Ecto neural progenitor cell (in vitro differentiated cells): Measurements from ENCODE around the gene APC2.
"Not testable (repeated sequence)": the region's sequence is repeated elsewhere in the genome, so short reads cannot be mapped to it uniquely, and the experiment has no call there.

Experiments used
- DNase-seq: peaks from one replicate; pipeline ENCODE4 v3.0.0-alpha.2; 2018; ENCODE audit warnings: low spot score

The APC2 gene

DNA sequence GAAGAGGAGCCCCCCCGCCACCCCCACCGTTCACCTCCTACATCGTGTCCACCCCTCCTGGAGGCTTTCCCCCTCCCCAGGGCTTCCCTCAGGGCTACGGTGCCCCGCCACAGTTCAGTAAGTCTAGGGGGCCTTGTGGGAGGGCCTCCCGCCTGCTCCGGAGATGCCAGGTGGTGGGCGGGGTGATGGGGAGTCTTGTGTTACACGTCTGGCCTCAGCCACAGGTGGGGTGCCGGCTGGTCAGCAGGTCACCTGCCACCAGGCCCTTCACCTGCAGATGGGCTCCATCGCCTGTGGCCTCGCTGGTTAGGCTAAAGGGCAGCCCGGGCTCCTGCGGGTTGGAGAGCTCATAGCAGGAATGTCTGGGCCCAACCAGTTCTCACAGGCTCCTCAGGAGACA lies 19.7 kb upstream of the APC2 start:
- DNase-seq: no peak

DNA sequence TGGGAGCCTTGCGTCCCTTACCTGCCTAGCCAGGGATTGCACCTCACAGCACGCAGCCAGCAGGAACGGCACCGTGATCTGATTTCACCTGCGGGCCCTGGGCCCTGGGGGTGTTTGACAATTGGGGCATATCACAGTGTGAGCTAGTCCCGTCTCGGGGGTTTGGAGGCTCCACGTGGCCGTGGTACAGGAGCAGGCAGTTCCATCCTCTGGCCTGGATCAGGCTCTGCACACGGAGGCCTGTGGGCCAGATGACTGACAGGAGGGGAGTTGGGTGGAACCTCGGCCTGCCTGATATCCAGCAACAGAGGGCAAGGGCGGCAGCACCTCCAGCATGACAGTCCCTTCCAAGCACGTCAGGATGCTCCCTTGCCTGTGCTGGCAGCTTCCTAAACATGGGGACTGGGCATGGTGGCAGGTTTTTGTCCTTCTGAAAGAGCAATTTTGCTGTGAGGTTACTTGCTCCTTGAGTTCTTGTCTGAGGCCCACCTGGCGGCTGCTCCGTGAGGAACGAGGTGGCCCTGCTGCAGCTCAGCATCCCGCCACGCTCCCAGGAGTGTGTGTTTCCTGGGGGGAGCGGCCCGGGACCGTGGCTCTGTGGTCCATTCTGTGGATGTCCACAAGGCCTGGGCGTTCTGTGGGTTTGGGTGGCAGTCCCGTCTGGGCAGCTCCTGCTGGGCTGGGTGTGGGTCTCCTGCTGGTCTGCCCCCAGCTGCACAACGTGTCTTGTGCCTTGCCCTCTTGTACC lies 18.0 kb upstream of the APC2 start:
- DNase-seq: no peak

DNA sequence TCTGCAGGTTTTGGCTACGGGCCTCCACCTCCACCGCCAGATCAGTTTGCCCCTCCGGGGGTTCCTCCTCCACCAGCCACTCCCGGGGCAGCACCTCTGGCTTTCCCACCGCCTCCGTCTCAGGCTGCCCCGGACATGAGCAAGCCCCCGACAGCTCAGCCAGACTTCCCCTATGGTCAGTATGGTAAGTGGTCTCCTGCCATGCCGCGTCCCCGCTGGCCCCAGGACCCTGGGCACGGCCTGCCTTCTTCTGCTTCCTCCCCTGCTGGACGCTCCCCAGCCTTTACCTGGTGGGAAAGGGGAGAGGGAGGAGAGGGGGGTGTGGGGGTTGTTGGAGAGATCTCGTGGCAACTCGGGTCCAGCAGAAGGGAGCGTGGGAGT lies 17.4 kb upstream of the APC2 start:
- DNase-seq: no peak

DNA sequence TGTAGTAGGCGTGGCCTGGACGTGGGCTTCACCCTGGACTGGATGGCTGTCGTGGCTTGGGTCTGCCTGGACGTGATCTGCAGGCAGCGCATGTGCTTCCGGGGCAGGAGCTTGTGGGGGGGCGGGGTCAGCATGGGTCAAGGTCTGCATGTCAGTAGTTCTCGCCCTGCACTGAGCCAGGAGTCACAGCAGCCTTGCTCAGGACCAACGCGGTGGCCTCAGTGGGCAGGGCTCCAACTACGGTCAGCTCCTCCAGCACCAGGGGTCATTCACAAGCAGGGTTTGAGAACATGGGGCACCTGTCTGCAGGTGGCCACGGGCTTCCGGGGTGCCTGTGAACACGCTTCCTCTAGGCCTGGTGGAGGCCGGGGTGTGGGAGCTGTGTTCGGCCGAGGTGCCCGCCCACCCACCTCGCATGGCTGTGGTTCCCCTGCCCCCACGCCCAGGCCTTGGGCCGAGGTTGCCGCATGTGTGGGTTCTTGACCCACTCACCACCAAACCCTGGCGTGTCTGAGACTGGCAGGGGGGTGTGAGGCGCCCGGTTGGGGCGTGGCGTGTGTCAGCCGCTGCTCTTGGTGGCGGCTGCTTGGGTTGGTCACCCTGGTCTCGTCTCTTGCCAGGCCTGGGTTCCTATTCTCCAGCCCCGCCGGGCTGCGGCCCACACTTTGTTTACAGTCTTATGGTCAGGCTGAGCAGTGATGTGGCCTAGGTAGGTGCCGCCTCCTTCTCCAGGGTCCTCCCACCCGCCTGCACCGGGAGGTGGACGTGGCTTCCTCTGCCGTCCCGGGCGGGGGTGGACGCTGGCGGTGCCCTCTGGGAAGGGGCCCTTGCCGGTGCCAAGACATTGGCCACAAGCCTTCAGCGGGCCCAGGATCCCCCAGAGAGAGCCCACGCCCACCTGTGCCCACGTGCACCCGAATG lies 16.5 kb upstream of the APC2 start:
- no peak for DNase-seq

DNA sequence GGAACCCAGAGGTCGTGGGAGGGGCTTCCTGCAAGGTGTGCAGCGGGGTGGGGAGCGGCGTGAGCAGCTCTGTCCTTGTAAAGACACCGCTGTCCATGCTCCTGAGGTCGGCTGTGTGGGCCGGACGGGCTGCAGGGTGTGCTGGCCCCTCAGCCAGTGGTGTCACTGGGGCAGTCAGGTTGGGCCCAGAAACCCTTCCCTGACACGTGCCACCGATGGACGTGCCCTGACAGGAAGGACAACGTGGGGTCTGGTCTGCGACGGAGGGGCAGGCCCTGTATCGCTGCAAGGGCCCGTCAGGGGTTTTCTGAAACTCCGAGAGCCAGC lies 15.9 kb upstream of the APC2 start:
- DNase-seq: no peak

DNA sequence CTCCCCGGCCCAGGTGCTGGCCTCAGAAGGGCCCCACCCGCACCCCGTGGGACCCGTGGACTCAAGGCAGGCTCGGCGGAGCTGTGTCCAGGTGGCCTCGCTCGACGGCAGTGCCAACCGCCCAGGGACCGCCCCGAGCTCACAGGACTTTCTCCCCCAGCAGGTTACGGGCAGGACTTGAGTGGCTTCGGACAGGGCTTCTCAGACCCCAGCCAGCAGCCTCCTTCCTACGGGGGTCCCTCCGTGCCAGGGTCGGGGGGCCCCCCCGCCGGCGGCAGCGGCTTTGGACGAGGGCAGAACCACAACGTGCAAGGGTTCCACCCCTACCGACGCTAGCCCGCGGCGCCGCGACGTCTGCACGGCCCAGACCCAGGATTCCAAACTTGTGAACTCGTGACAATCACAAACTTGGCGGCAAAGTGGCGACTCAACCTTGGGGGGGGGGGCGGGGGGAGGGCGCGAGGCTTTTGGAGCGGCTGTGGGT lies 15.3 kb upstream of the APC2 start:
- DNase-seq: no peak

DNA sequence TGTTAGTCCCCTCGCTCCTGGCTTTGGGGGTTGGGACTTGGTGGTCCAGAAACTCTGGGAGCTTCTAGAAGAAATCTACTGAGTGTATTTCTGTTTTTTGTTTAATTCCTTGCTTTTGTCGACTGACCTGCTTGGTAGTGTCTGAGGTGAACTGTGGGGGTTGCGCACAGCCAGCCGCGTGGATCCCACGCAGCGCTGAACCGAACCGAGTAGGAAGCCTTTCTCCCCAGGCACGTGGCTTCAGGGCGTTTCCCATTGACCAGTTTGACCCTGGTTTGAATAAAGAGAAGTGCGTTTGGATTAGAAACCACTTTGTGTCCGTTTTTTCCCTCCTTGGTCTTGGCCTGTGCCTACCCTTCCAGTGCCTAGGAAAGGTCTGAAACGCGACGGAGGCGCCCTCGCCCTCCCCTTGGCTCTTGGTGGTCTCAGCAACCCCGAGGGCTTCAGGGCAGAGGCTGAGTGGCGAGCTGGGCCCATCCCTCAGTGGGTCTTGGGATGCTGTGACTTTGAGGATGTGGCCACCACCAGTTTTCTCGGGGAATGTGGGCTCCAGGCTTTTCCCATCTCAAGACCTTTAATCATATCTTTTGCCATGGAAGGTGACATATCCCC lies 14.4 kb upstream of the APC2 start:
- DNase-seq: no peak

DNA sequence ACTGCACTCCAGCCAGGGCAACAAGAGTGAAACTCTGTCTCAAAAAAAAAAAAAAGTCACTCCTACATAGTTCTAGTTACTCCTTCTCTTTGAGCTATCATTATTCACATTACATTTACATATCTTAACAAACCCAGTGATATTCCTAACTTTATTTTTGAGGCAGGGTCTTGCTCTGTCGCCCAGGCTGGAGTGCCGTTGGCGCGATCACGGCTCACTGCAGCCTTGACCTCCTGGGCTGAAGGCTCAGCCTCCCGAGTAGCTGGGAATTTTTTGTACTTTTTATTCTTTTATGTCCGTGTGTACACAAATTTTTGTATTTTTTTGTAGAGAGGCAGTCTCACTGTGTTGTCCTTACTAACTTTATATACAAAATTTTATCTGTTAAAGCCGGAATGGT lies 12.3 kb upstream of the APC2 start:
- DNase-seq: no peak

DNA sequence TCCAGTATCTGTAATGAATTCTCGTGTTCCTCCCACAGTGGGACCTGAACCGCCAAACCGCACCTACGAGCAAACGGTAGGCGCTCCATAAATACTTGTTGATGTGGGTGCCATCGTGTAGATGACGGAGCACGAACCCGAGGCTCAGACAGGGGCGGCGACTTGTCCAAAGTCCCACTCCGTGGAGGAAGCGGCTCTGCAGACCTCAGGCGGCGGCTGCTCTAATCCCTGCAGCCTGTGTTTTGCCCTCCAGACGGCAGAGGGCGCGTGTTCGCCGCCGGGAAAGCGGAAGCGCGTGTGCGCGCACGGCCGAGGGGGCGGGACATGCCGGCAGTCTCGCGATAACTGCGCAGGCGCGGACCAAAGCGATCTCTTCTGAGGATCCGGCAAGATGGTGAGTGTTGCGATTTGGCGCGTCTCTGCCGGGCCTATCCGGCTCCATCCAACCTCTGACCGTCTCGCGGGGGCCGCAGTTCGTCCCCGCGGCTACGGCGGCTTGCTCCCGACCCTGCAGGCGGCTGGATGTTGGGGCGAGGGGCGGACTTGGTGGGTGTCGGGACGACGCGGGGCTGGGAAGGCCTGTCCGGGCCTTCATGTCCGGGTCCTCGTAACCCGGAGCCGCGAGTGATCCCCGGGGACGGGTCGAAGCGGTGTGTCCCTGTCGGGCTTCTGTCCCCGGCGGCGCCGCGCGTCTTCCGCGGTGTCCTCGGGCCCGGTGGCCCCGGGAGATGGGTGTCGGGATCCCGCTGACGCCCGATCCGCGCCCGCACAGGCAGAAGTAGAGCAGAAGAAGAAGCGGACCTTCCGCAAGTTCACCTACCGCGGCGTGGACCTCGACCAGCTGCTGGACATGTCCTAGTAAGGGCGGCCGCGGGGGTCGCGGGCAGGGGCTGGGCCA lies 11.6 kb upstream of the APC2 start, which contains the start of gene RPS15:
RPS15 (plus strand) TSS at position 362 of the 898 bp plus-strand sequence; CDS start at position 392, 30 bp downstream.
- DNase-seq: peak; percentile 98

DNA sequence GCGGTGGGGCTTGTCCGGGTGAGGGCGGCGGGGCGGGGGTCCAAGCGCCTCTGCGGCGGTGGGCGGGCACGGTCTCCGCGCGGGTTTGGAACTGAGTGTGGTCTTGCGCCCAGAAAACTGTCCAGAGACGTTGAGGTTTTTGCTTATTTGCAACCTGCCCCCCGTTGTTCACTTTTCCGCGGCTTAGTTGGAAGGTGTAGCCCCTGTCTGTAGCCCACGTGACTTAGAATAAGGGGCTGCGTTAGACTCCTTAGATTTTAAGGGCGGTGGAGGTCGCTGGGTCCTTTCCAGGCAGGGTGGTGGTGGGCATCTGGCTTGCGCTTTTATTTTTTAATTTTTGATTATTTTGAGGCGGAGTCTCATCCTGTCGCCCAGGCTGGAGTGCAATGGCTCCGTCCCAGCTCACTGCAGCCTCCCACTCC lies 11.0 kb upstream of the APC2 start:
- DNase-seq: no peak

DNA sequence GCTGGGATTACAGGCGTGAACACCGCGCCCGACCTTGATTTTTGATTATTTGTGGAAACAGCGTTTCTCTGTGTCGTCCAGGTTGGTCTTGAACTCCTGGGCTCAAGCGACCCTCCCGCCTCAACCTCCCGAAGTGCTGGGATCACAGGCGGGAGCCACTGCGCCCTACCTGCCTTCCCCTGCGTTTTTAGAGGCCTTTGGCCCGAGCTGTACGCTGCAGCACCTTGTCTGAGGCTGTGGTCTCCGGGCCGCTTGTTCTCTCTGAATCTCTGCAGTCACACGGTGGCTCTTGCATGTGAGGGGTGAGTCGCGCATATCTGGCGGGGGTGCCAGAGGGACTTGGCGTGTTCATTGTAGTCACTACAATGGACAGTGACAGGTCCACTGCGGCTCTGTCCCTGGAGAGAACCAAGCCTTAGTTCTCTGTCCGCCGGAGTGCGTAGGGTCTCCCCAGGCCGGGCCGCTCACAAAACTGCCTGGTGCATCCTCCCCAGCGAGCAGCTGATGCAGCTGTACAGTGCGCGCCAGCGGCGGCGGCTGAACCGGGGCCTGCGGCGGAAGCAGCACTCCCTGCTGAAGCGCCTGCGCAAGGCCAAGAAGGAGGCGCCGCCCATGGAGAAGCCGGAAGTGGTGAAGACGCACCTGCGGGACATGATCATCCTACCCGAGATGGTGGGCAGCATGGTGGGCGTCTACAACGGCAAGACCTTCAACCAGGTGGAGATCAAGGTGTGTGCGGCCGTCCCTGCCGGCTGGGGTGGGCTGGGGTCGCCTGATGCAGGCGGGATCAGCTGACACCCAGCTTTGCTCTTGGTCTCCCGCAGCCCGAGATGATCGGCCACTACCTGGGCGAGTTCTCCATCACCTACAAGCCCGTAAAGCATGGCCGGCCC lies 10.2 kb upstream of the APC2 start:
- DNase-seq: not testable (repeated sequence)

DNA sequence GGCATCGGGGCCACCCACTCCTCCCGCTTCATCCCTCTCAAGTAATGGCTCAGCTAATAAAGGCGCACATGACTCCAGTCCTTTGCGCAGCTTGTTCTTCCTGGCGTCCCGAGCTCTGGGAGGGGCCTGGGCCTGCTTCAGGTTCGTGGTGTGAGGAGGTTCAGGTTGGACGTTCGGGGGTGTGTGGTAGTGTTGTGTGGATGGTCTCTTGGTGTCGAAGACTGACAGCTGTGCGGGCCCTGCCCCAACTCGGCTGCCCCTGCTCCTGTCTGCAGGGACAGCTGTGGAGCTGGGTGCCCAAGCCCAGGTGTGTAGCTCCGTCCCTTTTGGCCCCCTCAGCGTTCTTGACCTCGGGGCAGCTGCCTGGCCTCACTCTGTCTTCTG lies 9.5 kb upstream of the APC2 start:
- no peak for DNase-seq

DNA sequence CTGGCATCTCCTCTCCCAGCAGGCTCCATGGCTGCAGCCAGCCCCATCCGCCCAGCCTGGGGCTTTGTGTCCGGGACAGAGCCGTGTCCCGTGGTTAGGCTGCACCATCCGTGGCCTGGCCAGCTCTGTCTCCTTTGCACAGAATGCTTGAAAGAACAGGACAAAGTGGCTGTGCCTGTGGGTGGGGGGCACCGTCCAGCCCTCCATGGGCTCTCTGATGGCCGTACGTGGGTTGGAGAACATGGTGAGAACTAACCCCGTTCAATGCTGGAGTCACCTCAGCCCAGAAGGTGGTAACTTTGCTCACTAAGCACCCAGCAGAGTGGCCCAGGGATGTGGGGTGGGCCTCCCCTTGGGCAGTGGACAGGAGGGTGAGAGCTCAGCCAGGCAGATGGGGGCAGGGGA lies 8.9 kb upstream of the APC2 start:
- DNase-seq: no peak

DNA sequence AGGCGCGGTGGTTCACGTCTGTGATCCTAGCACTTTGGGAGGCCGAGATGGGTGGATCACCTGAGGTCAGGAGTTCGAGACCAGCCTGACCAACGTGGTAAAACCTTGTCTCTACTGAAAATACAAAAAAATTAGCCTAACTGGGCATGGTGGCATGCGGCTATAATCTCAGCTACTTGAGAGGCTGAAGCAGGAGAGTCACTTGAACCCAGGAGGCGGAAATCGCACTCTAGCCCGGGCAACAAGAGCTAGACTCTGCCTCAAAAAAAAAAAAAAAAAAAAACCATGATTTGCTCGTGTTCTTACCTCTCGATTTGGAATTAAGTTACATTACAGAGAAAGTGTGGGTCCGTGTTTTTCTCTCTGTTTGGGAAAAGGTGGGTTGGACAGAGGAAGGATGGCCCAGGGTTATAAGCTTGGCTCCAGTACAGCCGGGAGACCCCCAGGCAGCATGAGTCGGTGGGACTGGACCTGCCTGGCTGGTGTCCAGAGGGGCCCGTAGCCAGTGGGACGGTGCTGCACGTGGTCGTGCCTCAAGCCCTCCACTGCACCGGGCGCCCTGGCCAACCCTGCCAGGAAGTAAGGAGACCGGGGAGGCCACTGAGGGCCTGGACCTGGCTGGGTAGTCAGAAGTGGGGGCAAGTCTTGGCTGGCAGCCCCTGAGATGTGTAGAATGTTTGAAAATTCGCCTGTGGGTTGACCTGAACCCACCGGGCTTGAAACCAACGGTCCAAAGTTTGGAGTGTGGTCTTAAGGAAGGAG lies 8.1 kb upstream of the APC2 start:
- DNase-seq: no peak

DNA sequence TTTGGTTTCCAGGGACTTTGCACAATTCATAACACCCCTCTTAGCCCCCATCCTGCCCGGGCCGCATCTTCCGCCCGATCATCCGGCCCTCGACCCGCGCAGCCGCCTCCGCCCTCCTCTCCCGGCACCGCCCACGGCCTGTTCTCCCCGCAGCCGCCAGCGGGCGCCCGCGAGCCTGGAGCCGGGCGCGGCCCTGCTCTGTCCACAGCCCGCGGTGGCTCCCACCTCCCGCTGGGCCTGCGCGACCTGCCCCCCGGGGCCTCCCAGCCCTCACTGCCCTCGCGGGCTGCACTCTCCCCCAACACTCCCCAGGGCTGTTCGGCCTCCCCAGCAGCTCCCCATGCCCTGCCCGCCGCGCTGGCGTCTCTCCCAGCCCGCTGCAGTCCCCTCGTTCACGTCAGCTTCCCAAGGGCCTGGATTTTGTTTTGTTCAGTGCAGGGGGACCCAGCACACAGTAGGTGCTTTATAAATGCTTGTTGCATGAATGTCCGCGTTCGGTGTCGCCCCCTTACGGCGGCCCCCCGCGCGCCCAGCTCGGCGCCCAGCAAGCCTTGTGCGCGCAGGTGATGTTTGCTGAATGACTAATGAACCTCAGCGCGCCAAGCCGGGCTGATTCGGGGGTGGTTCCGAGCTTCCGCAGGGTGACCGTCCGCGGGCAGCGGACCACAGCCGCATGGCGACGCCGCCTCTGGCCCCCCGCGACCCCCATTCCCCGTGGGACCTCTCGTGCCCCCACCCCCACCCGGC lies 4.6 kb upstream of the APC2 start:
- peak; percentile 89 for DNase-seq

DNA sequence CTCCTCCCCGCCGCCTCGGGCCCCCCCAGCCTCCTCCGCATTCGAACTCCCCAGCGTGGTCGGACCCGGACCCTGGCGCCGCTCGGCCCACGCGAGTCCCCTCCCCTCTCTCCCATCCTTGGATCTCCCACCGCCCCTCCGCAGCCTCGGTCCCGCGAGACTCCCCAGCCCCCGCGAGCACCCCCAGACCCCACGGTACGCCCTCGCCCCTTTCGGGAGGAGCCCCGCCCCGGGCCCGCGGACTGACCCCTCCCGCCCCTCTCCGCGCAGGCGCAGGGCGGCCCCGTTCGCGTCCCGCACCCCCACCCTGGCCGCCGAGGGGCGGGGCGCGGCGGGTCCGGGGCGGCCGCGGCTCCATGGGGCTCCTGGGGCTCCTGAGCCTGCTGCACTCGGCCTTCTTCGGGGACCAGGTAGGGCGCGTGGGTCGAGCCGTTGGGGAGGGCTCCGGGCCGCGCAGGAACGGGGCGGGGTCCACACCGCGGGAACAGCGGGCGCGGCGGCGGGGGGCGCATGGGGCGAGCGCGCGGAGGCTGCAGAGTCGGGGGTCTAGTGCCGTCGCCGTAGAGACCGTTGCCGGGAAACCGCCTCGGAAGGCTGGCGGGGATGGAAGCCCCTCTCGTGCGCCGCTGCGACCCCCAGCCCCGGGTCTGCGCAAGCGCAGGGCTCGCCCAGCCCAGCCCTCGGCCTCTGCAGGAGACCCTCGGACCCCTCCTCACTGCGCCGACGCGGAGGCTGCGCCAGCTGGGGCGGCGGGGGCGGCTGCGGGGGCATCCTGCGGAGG lies 3.8 kb upstream of the APC2 start:
- DNase-seq: peak; percentile 88

DNA sequence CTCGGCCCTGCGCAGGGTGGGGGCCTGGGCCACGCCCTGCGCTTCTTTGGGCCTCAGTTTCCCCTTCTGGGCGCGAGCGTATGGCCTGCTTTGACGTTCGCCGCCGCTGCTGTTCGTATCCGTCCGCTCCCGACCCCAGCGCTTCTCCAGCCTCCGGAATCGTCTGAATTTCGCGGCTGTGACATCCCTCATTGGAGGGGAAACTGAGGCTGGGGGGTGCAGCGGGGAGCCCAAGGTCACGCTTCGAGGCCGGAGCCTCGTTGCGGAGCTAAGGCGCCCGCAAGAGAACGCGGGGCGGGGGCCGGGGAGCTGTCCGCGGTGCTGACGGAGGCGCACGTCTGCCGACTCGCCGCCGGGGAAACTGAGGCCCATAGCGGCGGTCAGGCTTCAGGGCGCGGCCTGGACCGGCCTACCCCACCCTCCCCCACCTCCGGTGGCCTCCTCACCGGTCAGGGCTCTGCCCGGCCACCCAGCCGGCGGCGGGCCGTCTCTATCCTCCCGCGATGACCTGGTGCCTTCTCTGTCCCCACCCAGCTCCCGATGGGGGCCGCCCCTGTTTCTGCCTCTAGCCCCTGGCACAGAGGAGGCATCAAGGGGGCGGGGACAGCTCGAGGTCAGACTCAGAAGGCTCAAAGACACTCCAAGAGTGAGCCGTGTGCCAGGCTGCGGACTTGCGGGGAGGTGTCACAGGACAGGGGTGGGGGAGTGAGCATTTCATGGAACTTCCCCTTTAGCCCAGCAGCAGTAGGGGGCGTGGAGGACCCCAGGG lies 3.0 kb upstream of the APC2 start:
- peak; percentile 79 for DNase-seq

DNA sequence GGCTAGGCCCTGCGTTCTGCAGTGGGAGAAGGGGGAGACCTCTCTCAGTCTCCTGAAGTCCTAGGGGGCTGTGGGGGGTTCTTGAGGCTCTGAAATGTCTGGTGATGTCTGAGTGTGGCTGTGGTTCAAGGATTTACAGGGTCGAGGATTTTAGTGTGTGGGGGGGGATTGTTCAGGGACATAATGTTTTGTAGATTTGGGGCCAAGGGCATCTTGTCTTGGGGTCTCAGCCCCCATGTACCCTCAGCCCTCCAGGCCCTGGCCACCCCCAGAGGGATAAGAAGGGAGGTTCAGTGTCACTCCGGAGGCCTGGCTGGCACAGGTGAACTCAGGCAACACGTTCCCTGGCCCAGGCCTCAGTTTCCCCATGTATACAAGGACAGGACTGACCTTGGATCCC lies 2.4 kb upstream of the APC2 start:
- DNase-seq: no peak
